NCI-H2081 treated with DMSO at 0.1 percent for 48 hours (cell line): ENCODE data around the gene LUC7L.

Source experiments
- DNase-seq: peaks from one replicate; lab custom pipeline; 2025; lab: John Stamatoyannopoulos, UW

Gene LUC7L

GRCh38 chr16:142405-142967 lies 86.8 kb downstream of the LUC7L start:
- no peak for DNase-seq

GRCh38 chr16:140175-140857 lies 88.9 kb downstream of the LUC7L start:
- DNase-seq, result no peak
